NB4 (cell line): ENCODE measurements around the gene UTY.

Experiments
- DNase-seq: peaks from one replicate; pipeline ENCODE4 v3.0.0; 2010; ENCODE audit warnings: low read depth
- H3K4me3 ChIP-seq: one replicate; pipeline ENCODE4 v1.5.1; 2011; ENCODE audit warnings: mild to moderate bottlenecking, low read depth, low read length, moderate library complexity
- CTCF ChIP-seq: IDR thresholded peaks from one replicate; pipeline ENCODE4 v1.5.1; 2012; ENCODE audit warnings: low read depth, low read length
- MAX ChIP-seq: IDR thresholded peaks from 2 replicates; pipeline ENCODE4 v1.6.1; 2011; ENCODE audit warnings: low read depth, low read length
- MYC ChIP-seq: IDR thresholded peaks from 2 replicates; pipeline ENCODE4 v1.6.1; 2011; ENCODE audit warnings: low read depth, low read length
- POLR2A ChIP-seq: IDR thresholded peaks from 2 replicates; pipeline ENCODE4 v1.6.1; 2011; ENCODE audit warnings: mild to moderate bottlenecking; ENCODE audit not compliant: insufficient read length; ENCODE audit errors: extremely low read depth

Gene UTY

GRCh38 chrY:13233901-13234300, 245.9 kb downstream of the UTY start:
- H3K4me3 ChIP-seq, result no peak overlapping the region
- TF ChIP-seq MAX (no peak), CTCF (no peak), MYC (no peak)
- no peak for DNase-seq

DNA sequence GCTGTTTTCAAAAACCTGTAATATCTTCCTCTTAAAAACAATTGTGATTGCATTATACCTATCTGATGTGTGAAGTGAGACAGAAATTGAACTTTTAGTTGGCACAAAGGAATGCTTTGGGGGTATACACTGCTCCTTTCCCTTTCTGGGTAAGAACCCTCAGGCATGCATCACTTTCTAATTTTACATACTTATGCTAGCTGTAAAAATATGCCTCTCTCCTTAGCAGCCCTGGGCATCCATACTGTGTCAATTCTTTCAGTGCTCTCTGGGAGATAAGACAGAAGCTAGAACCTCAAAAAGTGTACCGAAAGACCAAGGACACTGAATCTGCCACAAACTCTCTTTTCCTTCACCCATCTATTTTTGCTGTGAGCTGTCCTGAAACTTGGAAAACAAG, 246.7 kb downstream of the UTY start:
- no peak for TF ChIP-seq CTCF
- no peak for TF ChIP-seq MYC
- no peak for TF ChIP-seq MAX
- no peak for TF ChIP-seq POLR2A
- no peak for DNase-seq
- H3K4me3 ChIP-seq, result no peak overlapping the region

DNA sequence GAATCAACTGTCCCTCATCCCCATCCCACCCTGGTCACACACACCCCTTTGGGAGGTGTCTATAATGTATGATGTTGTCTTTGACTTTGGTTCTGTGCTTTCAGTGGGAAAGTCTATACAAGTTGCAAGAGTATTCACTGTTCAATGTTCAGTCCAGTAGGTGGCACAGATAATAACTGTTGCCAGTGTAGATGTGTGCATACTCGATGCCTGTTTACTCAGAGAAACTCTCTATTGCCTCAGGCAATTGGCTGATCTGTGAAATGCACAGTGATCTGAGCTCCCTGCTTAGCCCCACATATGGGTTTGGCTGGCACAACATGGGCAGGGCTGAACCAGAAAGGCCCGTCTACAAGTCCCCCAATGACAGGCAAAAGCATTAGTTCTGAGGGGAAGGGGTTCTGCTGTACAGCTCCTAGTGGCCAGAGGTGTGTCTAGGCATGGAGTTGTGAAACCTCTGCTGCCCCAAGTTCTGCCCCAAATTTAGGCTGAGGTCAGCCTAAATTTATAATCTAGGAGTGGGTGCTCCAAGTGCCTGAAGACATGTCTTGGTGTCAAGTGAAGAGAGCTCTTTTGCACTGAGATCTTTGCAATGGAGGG, 252.4 kb downstream of the UTY start:
- no peak for DNase-seq
- TF ChIP-seq MYC, result no peak
- no peak for TF ChIP-seq MAX
- TF ChIP-seq CTCF, result no peak
- no peak for TF ChIP-seq POLR2A
- no peak overlapping the region for H3K4me3 ChIP-seq

DNA sequence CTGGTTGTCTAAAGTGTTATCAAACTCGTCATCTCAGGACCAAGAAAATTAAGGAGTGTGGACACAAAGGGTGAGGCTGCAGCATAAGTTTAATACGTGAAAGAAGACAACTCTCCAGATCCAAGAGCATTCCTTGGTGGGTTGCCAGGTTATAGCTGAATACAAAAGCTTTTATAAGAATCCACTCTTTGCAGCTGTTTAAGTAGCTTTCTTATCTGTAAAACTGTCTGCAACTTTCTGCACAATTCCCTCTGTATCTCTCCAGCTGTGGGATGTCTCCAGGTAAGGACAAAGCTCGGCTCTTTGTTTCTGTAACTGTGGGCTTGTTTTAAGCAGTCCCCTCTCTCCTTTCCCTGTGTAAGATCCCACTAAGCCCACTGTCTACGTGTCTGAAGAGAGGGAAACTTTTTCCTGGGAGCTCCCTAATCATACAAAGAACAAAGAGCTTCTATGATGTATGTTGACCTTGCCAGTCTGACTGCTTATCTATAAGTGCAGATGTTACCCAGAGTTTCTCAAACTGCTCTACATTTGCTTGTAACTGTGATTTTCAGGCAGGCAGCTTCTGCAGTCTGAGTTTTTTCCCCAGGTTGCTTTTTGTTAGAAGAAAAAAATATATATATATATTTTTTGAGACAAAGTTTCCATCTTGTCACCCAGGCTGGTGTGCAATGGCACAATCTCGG, 268.7 kb downstream of the UTY start:
- DNase-seq, result no peak
- no peak for TF ChIP-seq MYC
- no peak for TF ChIP-seq POLR2A
- TF ChIP-seq CTCF, result no peak
- TF ChIP-seq MAX, result no peak
- H3K4me3 ChIP-seq, result no peak overlapping the region

DNA sequence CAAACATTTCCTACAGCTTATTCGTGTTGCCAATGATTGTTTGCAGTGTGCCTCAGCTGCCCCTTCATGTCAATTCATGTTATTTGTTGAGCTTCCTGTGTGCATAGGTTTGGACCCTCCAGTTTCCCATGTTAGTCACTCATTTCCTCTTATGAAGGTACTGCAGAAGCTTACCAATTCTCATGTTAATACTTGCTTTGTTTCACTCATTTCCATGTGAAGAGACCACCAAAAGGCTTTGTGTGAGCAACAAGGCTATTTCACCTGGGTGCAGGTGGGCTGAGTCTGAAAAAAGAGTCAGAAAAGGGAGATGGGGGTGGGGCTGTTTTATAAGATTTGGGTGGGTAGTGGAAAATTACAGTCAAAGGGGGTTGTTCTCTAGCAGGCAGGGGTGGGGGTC, 274.6 kb downstream of the UTY start:
- no peak overlapping the region for H3K4me3 ChIP-seq
- DNase-seq, result no peak
- TF ChIP-seq MAX (no peak), MYC (no peak), CTCF (no peak), POLR2A (no peak)
